PC-9 (cell line): Measurements from ENCODE around the gene MKRN2OS. TPM values are rescaled to one million over a fixed set of nuclear protein-coding genes. Genes with fewer than 3 reads are reported as not detected.

Source experiments
- BruUV-seq: library from RNA; stranded (reverse); fragments of 400-500 nt; replicated peaks from 2 replicates; lab custom pipeline; 2021; lab: Mats Ljungman, UMichigan
- CTCF ChIA-PET: fragments of 300-600 bp; sonication (Branson Sonifier 250); formaldehyde crosslinking; loops from one replicate; lab custom pipeline; 2022; ENCODE audit warnings: antibody characterized with exemption; lab: Charles Lee
- POLR2A ChIA-PET: fragments of 300-600 bp; sonication (Branson Sonifier 250); formaldehyde crosslinking; loops from one replicate; lab custom pipeline; 2022; ENCODE audit warnings: antibody characterized with exemption; ENCODE audit not compliant: unreplicated experiment; lab: Charles Lee
- DNase-seq, 2 experiments: peaks; one replicate each; pipeline versions ENCODE4 v3.0.0 to v3.0.0-alpha.2; 2015 to 2022; ENCODE audit warnings: mixed read lengths in 1 of 2
- H2AFZ ChIP-seq: fragments of 200-600 bp; sonication (generic); 2 replicates; pipeline ENCODE4 v1.8.1; 2017; ENCODE audit warnings: antibody characterized with exemption
- H3F3A ChIP-seq: fragments of 200-600 bp; sonication (generic); 2 replicates; pipeline ENCODE4 v1.8.1; 2017; ENCODE audit warnings: antibody characterized with exemption, mild to moderate bottlenecking, low read depth; ENCODE audit not compliant: insufficient read depth
- H3K27ac ChIP-seq: fragments of 200-600 bp; sonication (generic); 2 replicates; pipeline ENCODE4 v1.6.1; 2016; ENCODE audit warnings: mixed run types
- H3K27me3 ChIP-seq: fragments of 200-600 bp; sonication (generic); 2 replicates; pipeline ENCODE4 v1.6.1; 2016; ENCODE audit warnings: low read depth, mixed run types; ENCODE audit not compliant: insufficient read depth
- H3K36me3 ChIP-seq: fragments of 200-600 bp; sonication (generic); 2 replicates; pipeline ENCODE4 v1.6.1; 2016; ENCODE audit warnings: low read depth, mixed run types
- H3K4me1 ChIP-seq: fragments of 200-600 bp; sonication (generic); replicated peaks from 2 replicates; pipeline ENCODE4 v1.6.1; 2016; ENCODE audit warnings: mixed run types; ENCODE audit not compliant: insufficient read depth
- H3K4me2 ChIP-seq: fragments of 200-600 bp; sonication (generic); 2 replicates; pipeline ENCODE4 v1.6.1; 2017; ENCODE audit warnings: mixed run types
- H3K4me3 ChIP-seq: fragments of 200-600 bp; sonication (generic); 2 replicates; pipeline ENCODE4 v1.6.1; 2016; ENCODE audit warnings: mixed run types
- H3K79me2 ChIP-seq: fragments of 200-600 bp; sonication (generic); 2 replicates; pipeline ENCODE4 v1.6.1; 2017; ENCODE audit warnings: low read depth, mixed run types
- H3K9me2 ChIP-seq: fragments of 200-600 bp; sonication (generic); 2 replicates; pipeline ENCODE4 v1.8.1; 2017; ENCODE audit warnings: mild to moderate bottlenecking; ENCODE audit not compliant: insufficient read depth
- H3K9me3 ChIP-seq: fragments of 200-600 bp; sonication (generic); 2 replicates; pipeline ENCODE4 v1.8.1; 2016; ENCODE audit warnings: low read depth; ENCODE audit not compliant: insufficient read depth
- H4K20me1 ChIP-seq: fragments of 200-600 bp; sonication (generic); 2 replicates; pipeline ENCODE4 v1.8.1; 2017; ENCODE audit not compliant: insufficient read depth
- CTCF ChIP-seq: fragments of 200-600 bp; sonication (generic); conservative IDR thresholded peaks from 2 replicates; pipeline ENCODE4 v1.6.1; 2017; ENCODE audit warnings: mixed run types, antibody characterized with exemption, mild to moderate bottlenecking, moderate library complexity
- EZH2 ChIP-seq: fragments of 200-600 bp; sonication (generic); IDR thresholded peaks from 2 replicates; pipeline ENCODE4 v1.8.0; 2017; ENCODE audit warnings: antibody characterized with exemption, low read depth
- intact Hi-C: fragments of 100-400 bp; cut with micrococcal nuclease; formaldehyde crosslinking; loops from one replicate; pipeline ENCODE4 v1.10.0; 2022; ENCODE audit not compliant: unreplicated experiment
- total RNA-seq: library from RNA; stranded (reverse); gene quantifications from 2 replicates; pipeline ENCODE4 v1.2.3, GENCODE V29; 2021

Gene MKRN2OS
- total RNA-seq, 1 experiment from 2014 or later = 6.2 TPM

- H3K4me3 ChIP-seq = no peak overlapping the region
- peaks cover 37% of the 10 kb centered on the region for H3K79me2 ChIP-seq
- H2AFZ ChIP-seq = no peak overlapping the region
- no peak overlapping the region for H3K4me2 ChIP-seq
- no peak for DNase-seq
- H4K20me1 ChIP-seq = no peaks in the 10 kb centered on the region; the same call in 1 of the 2 replicates
- TF ChIP-seq EZH2 (no peak), CTCF (no peak)
- H3K27me3 ChIP-seq = no peaks in the 10 kb centered on the region
- peaks cover 11% of the 10 kb centered on the region for H3K4me1 ChIP-seq
- POLR2A ChIA-PET = no interaction called here
- H3K27ac ChIP-seq = no peak overlapping the region
- no TSS peak for BruUV-seq
- intact Hi-C loops = no loop called here
- H3F3A ChIP-seq = peaks cover 7% of the 10 kb centered on the region
- peaks cover 49% of the 10 kb centered on the region for H3K36me3 ChIP-seq
- no peaks in the 10 kb centered on the region for H3K9me2 ChIP-seq
- no peaks in the 10 kb centered on the region for H3K9me3 ChIP-seq
- CTCF ChIA-PET = no interaction called here
Measured at GRCh38 chr3:12489832-12490231, 55.5 kb downstream of the MKRN2OS start.

Other genes starting within 250 kb of the MKRN2OS start
- gene TSEN2, start 61.0 kb downstream of the MKRN2OS start, total RNA-seq = 22.1 and 26.8 TPM in 2 replicates
- 25.0 and 30.9 TPM in 2 replicates for gene MKRN2, start 11.6 kb upstream of the MKRN2OS start, total RNA-seq
- 65.3 and 72.4 TPM in 2 replicates for gene RAF1, start 118.6 kb upstream of the MKRN2OS start, total RNA-seq
- gene TMEM40, start 213.8 kb upstream of the MKRN2OS start, total RNA-seq = 30.5 and 33.9 TPM in 2 replicates